ENCODE measurements around the gene FLRT1.

GRCh38 chr11:64000026-64000739, 35.5 kb upstream of the FLRT1 start:
- TF ChIP-seq, protein P1, sequence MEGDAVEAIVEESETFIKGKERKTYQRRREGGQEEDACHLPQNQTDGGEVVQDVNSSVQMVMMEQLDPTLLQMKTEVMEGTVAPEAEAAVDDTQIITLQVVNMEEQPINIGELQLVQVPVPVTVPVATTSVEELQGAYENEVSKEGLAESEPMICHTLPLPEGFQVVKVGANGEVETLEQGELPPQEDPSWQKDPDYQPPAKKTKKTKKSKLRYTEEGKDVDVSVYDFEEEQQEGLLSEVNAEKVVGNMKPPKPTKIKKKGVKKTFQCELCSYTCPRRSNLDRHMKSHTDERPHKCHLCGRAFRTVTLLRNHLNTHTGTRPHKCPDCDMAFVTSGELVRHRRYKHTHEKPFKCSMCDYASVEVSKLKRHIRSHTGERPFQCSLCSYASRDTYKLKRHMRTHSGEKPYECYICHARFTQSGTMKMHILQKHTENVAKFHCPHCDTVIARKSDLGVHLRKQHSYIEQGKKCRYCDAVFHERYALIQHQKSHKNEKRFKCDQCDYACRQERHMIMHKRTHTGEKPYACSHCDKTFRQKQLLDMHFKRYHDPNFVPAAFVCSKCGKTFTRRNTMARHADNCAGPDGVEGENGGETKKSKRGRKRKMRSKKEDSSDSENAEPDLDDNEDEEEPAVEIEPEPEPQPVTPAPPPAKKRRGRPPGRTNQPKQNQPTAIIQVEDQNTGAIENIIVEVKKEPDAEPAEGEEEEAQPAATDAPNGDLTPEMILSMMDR (IDR thresholded peaks at IDR 0.05), result peak; percentile 82 to 96 (median 89)
- no peak for TF ChIP-seq POLR2A (IDR thresholded peaks at IDR 0.05)

Measured in testis (tissue), 2 donors.